HepG2 (cell line): ENCODE results near the gene PIEZO1. TPM values are rescaled to one million over a fixed set of nuclear protein-coding genes. Genes with fewer than 3 reads are reported as not detected.

ENCODE experiments used
- CREM ChIP-seq, 2 experiments: sonication (generic) in 1 of 2; formaldehyde crosslinking in 1 of 2; IDR thresholded peaks; 2 replicates each; pipeline versions ENCODE4 v1.4.0 to v1.6.1; 2016 to 2020; ENCODE audit warnings: antibody characterized with exemption in 1 of 2, mild to moderate bottlenecking in 1 of 2, missing genetic modification reagents in 1 of 2
- FOXA1 ChIP-seq, 2 experiments: fragments of 450-650 bp in 1 of 2; sonication (generic) in 1 of 2; formaldehyde crosslinking in 1 of 2; IDR thresholded peaks; 2 replicates each; pipeline versions ENCODE4 v1.4.0 to v1.6.1; 2016 to 2020; ENCODE audit warnings: missing genetic modification reagents in 1 of 2
- KDM1A ChIP-seq: IDR thresholded peaks from 2 replicates; pipeline ENCODE4 v1.6.1; 2016; ENCODE audit warnings: missing compliant biosample characterization
- MED1 ChIP-seq: sonication (generic); formaldehyde crosslinking; IDR thresholded peaks from 2 replicates; pipeline ENCODE4 v1.4.0; 2020; ENCODE audit warnings: missing genetic modification reagents
- SMAD3 ChIP-seq: sonication (generic); formaldehyde crosslinking; IDR thresholded peaks from 2 replicates; pipeline ENCODE4 v1.4.0; 2020; ENCODE audit warnings: missing genetic modification reagents
- TEAD3 ChIP-seq: optimal IDR thresholded peaks from 2 replicates; pipeline ENCODE3; 2016; ENCODE audit warnings: borderline replicate concordance
- ZBTB1 ChIP-seq: sonication (generic); formaldehyde crosslinking; IDR thresholded peaks from 2 replicates; pipeline ENCODE4 v1.4.0; 2020; ENCODE audit warnings: missing genetic modification reagents, borderline replicate concordance
- ZNF205 ChIP-seq: IDR thresholded peaks from 2 replicates; pipeline ENCODE4 v1.6.1; 2018; ENCODE audit warnings: missing biosample characterization, missing genetic modification reagents
- ZNF317 ChIP-seq: sonication (generic); formaldehyde crosslinking; IDR thresholded peaks from 2 replicates; pipeline ENCODE4 v1.5.0; 2020; ENCODE audit warnings: mild to moderate bottlenecking, missing genetic modification reagents
- ZNF552 ChIP-seq: sonication (generic); formaldehyde crosslinking; IDR thresholded peaks from 2 replicates; pipeline ENCODE4 v1.9.0; 2022; ENCODE audit warnings: missing genetic modification reagents, mild to moderate bottlenecking, borderline replicate concordance
- ZNF674 ChIP-seq: sonication (generic); formaldehyde crosslinking; IDR thresholded peaks from 2 replicates; pipeline ENCODE4 v1.5.0; 2020; ENCODE audit warnings: low read depth, mild to moderate bottlenecking, missing genetic modification reagents
- ZNF720 ChIP-seq: sonication (generic); formaldehyde crosslinking; IDR thresholded peaks from 2 replicates; pipeline ENCODE4 v1.4.0; 2020; ENCODE audit warnings: missing genetic modification reagents
- ZNF790 ChIP-seq: sonication (generic); formaldehyde crosslinking; IDR thresholded peaks from 2 replicates; pipeline ENCODE4 v1.8.0; 2022; ENCODE audit warnings: missing genetic modification reagents, mild to moderate bottlenecking, borderline replicate concordance
- ZSCAN21 ChIP-seq: sonication (generic); formaldehyde crosslinking; IDR thresholded peaks from 2 replicates; pipeline ENCODE4 v1.8.0; 2022; ENCODE audit warnings: mild to moderate bottlenecking, missing genetic modification reagents, moderate library complexity, borderline replicate concordance
- ZSCAN30 ChIP-seq: sonication (generic); formaldehyde crosslinking; IDR thresholded peaks from 2 replicates; pipeline ENCODE4 v1.5.0; 2020; ENCODE audit warnings: mild to moderate bottlenecking, missing genetic modification reagents
- polyA plus RNA-seq, 8 experiments: library from polyadenylated mRNA; depleted of rRNA in 3 of 8; stranded (reverse) in 7 of 8; unstranded in 1 of 8; fragments of >200 nt; fragmentation: Illumina TruSeq in 4 of 8; extraction: Trizol in 4 of 8; gene quantifications; 2 replicates each; pipeline versions ENCODE4 v1.2.1 to v1.2.3, GENCODE V29; 2011 to 2016; ENCODE audit warnings: low read depth in 4 of 8, missing spikeins in 1 of 8, mixed read lengths in 1 of 8; ENCODE audit not compliant: insufficient read depth in 1 of 8
- total RNA-seq, 5 experiments: library from RNA; depleted of rRNA; stranded (reverse); fragments of >200 nt; fragmentation: Illumina TruSeq; extraction: Trizol; gene quantifications; 2 replicates each; pipeline ENCODE4 v1.2.3, GENCODE V29; 2016; ENCODE audit warnings: low read depth in 1 of 5
- TF ChIP-seq, protein P1 (sequence below): sonication (generic); formaldehyde crosslinking; IDR thresholded peaks from one replicate; pipeline ENCODE4 v1.5.1; 2020; ENCODE audit warnings: mild to moderate bottlenecking, missing genetic modification reagents; ENCODE audit errors: not compliant biosample characterization
- TF ChIP-seq, protein P2 (sequence below): sonication (generic); formaldehyde crosslinking; IDR thresholded peaks from 2 replicates; pipeline ENCODE4 v1.8.0; 2022; ENCODE audit warnings: mild to moderate bottlenecking, missing genetic modification reagents, moderate library complexity
- TF ChIP-seq, protein P3 (sequence below): sonication (generic); formaldehyde crosslinking; conservative IDR thresholded peaks from 2 replicates; pipeline ENCODE4 v1.8.1; 2023; ENCODE audit warnings: missing genetic modification reagents

The PIEZO1 gene
- total and polyA plus RNA-seq, 2 of the 13 experiments (the other 11 are each of a cell fraction or from before 2014, with no cell fraction given) = 67.9 to 85.0 TPM

DNA sequence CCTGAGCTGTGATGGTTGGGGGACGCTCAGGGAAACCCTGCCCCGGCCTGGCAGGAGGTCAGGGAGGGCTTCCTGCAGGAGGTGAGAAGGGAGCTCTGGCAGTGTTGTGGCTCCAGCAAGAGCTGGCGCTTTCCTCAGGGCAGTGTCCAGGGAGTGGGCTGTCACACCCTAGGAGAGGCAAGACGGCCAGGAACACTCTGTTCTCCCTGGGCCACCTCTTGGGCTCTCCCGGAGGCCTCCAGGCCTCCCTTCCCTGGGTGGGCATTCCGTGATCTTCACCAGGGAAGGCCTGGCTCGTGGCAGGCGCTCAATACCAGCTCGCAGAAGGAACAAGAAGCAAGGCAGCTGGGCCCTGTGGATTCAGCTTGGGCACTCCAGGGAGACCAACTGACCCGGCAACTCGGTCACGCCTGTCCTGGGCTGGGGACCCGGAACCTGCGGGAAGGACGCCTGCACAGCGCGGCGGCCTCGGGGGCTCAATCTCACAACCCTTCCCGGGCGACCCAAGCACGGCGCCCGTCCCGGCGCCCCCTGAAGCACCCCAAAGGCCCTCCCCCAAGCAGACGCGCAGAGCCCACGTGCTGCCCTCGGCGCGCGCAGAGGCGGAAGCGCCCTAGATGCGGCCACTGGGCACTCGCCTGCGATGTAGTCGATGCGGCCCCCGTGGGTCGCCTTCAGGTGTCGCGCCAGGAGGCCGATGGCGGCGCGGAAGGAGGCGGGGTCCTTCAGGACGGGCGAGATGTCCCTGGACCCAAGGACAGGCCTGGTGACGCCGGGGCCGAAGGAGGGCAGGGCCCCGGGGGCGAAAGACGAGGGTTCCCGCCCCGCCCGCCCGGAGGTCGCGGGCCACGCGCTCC lies 26.1 kb upstream of the PIEZO1 start (continued):
- peak; percentile 33; the same call in 1 of the 2 replicates for TF ChIP-seq ZSCAN21 (CRISPR knock-in tag)
- no peak for TF ChIP-seq KDM1A (CRISPR knock-in tag)
- 0 out of 2 replicates have a peak, but pooled peaks have one; percentile 18 for TF ChIP-seq ZNF552 (CRISPR knock-in tag)
- peak; percentile 43; the same call in 1 of the 2 replicates for TF ChIP-seq ZNF317
- TF ChIP-seq ZNF790 (CRISPR knock-in tag) = no peak
- no peak for TF ChIP-seq FOXA1 (IDR thresholded peaks at IDR 0.05)
- no peak for TF ChIP-seq FOXA1 (CRISPR knock-in tag; IDR thresholded peaks at IDR 0.05)
- TF ChIP-seq ZNF205 (CRISPR knock-in tag) = peak; percentile 45; the same call in 1 of the 2 replicates
- TF ChIP-seq SMAD3 (CRISPR knock-in tag) = no peak; the same call in 1 of the 2 replicates
- no peak; the same call in 1 of the 2 replicates for TF ChIP-seq CREM (IDR thresholded peaks at IDR 0.05)
- TF ChIP-seq CREM (CRISPR knock-in tag; IDR thresholded peaks at IDR 0.05) = no peak
- TF ChIP-seq MED1 (CRISPR knock-in tag) = no peak; the same call in none of the 2 replicates
- 0 out of 2 replicates have a peak, but pooled peaks have one; percentile 5 for TF ChIP-seq ZNF674
- TF ChIP-seq, protein P1, sequence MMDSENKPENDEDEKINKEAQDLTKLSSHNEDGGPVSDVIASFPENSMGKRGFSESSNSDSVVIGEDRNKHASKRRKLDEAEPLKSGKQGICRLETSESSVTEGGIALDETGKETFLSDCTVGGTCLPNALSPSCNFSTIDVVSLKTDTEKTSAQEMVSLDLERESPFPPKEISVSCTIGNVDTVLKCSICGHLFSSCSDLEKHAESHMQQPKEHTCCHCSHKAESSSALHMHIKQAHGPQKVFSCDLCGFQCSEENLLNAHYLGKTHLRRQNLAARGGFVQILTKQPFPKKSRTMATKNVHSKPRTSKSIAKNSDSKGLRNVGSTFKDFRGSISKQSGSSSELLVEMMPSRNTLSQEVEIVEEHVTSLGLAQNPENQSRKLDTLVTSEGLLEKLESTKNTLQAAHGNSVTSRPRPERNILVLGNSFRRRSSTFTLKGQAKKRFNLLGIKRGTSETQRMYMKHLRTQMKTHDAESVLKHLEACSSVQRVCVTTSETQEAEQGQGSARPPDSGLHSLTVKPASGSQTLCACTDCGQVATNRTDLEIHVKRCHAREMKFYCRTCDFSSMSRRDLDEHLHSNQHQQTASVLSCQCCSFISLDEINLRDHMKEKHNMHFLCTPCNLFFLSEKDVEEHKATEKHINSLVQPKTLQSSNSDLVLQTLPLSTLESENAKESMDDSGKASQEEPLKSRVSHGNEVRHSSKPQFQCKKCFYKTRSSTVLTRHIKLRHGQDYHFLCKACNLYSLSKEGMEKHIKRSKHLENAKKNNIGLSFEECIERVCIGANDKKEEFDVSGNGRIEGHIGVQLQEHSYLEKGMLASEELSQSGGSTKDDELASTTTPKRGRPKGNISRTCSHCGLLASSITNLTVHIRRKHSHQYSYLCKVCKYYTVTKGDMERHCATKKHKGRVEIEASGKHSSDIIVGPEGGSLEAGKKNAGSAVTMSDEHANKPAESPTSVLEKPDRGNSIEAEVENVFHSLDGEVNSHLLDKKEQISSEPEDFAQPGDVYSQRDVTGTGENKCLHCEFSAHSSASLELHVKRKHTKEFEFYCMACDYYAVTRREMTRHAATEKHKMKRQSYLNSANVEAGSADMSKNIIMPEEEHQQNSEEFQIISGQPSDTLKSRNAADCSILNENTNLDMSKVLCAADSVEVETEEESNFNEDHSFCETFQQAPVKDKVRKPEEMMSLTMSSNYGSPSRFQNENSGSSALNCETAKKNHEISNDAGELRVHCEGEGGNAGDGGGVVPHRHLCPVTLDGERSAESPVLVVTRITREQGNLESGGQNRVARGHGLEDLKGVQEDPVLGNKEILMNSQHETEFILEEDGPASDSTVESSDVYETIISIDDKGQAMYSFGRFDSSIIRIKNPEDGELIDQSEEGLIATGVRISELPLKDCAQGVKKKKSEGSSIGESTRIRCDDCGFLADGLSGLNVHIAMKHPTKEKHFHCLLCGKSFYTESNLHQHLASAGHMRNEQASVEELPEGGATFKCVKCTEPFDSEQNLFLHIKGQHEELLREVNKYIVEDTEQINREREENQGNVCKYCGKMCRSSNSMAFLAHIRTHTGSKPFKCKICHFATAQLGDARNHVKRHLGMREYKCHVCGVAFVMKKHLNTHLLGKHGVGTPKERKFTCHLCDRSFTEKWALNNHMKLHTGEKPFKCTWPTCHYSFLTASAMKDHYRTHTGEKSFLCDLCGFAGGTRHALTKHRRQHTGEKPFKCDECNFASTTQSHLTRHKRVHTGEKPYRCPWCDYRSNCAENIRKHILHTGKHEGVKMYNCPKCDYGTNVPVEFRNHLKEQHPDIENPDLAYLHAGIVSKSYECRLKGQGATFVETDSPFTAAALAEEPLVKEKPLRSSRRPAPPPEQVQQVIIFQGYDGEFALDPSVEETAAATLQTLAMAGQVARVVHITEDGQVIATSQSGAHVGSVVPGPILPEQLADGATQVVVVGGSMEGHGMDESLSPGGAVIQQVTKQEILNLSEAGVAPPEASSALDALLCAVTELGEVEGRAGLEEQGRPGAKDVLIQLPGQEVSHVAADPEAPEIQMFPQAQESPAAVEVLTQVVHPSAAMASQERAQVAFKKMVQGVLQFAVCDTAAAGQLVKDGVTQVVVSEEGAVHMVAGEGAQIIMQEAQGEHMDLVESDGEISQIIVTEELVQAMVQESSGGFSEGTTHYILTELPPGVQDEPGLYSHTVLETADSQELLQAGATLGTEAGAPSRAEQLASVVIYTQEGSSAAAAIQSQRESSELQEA (CRISPR knock-in tag) = peak; percentile 67
- TF ChIP-seq, protein P2, sequence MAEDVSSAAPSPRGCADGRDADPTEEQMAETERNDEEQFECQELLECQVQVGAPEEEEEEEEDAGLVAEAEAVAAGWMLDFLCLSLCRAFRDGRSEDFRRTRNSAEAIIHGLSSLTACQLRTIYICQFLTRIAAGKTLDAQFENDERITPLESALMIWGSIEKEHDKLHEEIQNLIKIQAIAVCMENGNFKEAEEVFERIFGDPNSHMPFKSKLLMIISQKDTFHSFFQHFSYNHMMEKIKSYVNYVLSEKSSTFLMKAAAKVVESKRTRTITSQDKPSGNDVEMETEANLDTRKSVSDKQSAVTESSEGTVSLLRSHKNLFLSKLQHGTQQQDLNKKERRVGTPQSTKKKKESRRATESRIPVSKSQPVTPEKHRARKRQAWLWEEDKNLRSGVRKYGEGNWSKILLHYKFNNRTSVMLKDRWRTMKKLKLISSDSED (CRISPR knock-in tag) = peak; percentile 62; the same call in 1 of the 2 replicates
- no peak for TF ChIP-seq ZBTB1
- TF ChIP-seq, protein P3, sequence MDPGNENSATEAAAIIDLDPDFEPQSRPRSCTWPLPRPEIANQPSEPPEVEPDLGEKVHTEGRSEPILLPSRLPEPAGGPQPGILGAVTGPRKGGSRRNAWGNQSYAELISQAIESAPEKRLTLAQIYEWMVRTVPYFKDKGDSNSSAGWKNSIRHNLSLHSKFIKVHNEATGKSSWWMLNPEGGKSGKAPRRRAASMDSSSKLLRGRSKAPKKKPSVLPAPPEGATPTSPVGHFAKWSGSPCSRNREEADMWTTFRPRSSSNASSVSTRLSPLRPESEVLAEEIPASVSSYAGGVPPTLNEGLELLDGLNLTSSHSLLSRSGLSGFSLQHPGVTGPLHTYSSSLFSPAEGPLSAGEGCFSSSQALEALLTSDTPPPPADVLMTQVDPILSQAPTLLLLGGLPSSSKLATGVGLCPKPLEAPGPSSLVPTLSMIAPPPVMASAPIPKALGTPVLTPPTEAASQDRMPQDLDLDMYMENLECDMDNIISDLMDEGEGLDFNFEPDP (CRISPR knock-in tag) = peak; percentile 35
- peak; percentile 11 for TF ChIP-seq TEAD3
- TF ChIP-seq ZSCAN30 (CRISPR knock-in tag) = peak; percentile 96
- no peak for TF ChIP-seq ZNF720 (CRISPR knock-in tag)
